Endothelial cell of umbilical vein (primary cell): ENCODE results near the gene CEMIP. TPM values are rescaled to one million over a fixed set of nuclear protein-coding genes. Genes with fewer than 3 reads are reported as not detected.

Experiments used
- BruUV-seq: library from RNA; stranded (reverse); fragments of 400-500 nt; replicated peaks from 2 replicates; lab custom pipeline; 2021; lab: Mats Ljungman, UMichigan
- CTCF ChIA-PET: fragments of 300-600, 350-600 bp; sonication (Branson Sonifier 250); formaldehyde crosslinking; loops from one replicate; lab custom pipeline; 2021; ENCODE audit warnings: antibody characterized with exemption, inconsistent platforms; lab: Charles Lee
- POLR2A ChIA-PET: fragments of 300-600, 350-600 bp; sonication (Branson Sonifier 250); formaldehyde crosslinking; loops from one replicate; lab custom pipeline; 2021; ENCODE audit warnings: antibody characterized with exemption, inconsistent platforms; lab: Charles Lee
- DNase-seq: peaks from one replicate; pipeline ENCODE4 v3.0.0-alpha.2; 2011; ENCODE audit warnings: low read depth, low spot score
- FAIRE-seq: peaks from 2 replicates; lab custom pipeline; 2011; peaks lifted over from hg19 to GRCh38; lab: Jason Lieb, UNC
- H2AFZ ChIP-seq: 2 replicates; pipeline ENCODE4 v1.6.0; 2012; ENCODE audit warnings: low read depth, low read length, control low read depth, inconsistent platforms
- H3K27ac ChIP-seq: 2 replicates; pipeline ENCODE4 v1.5.1; 2011; ENCODE audit warnings: low read depth, mild to moderate bottlenecking, control low read depth, low read length, moderate library complexity; ENCODE audit not compliant: insufficient read depth
- H3K27me3 ChIP-seq, 2 experiments: 2 replicates each; pipeline versions ENCODE4 v1.6.0 to v1.6.1; 2011; ENCODE audit warnings: low read length in 2 of 2, mixed read lengths in 1 of 2; ENCODE audit not compliant: control insufficient read depth in 2 of 2, insufficient read depth in 2 of 2
- H3K36me3 ChIP-seq, 2 experiments: 2 replicates in 1 of 2; 3 replicates in 1 of 2; pipeline ENCODE4 v1.5.1; 2011; ENCODE audit warnings: low read length in 2 of 2, mild to moderate bottlenecking in 1 of 2, moderate library complexity in 1 of 2; ENCODE audit not compliant: control insufficient read depth in 2 of 2, insufficient read depth in 2 of 2; ENCODE audit errors: extremely low read depth in 1 of 2
- H3K4me1 ChIP-seq: 3 replicates; pipeline ENCODE4 v1.5.1; 2011; ENCODE audit warnings: mild to moderate bottlenecking, low read length; ENCODE audit not compliant: control insufficient read depth, insufficient read depth; ENCODE audit errors: extremely low read depth
- H3K4me2 ChIP-seq: 2 replicates; pipeline ENCODE4 v1.6.1; 2011; ENCODE audit warnings: low read length, control low read depth, mixed read lengths; ENCODE audit not compliant: insufficient read depth
- H3K4me3 ChIP-seq, 3 experiments: fragments of 200-600 bp in 1 of 3; sonication (generic), shearing (Covaris generic) in 1 of 3; replicated peaks in 1 of 3; 2 replicates each; pipeline ENCODE4 v1.5.1; 2011 to 2016; ENCODE audit warnings: control low read depth in 3 of 3, low read length in 3 of 3, mild to moderate bottlenecking in 2 of 3, inconsistent platforms in 1 of 3, low read depth in 1 of 3, moderate library complexity in 1 of 3; ENCODE audit not compliant: insufficient read depth in 1 of 3
- H3K79me2 ChIP-seq: 2 replicates; pipeline ENCODE4 v1.6.0; 2012; ENCODE audit warnings: low read length, inconsistent platforms; ENCODE audit not compliant: control insufficient read depth, insufficient read depth
- H3K9ac ChIP-seq: replicated peaks from 2 replicates; pipeline ENCODE3; 2011; ENCODE audit warnings: low read length, control low read depth; ENCODE audit not compliant: insufficient read depth; ENCODE audit errors: extremely low read depth
- H3K9me1 ChIP-seq: replicated peaks from 3 replicates; pipeline ENCODE4 v1.6.0; 2011; ENCODE audit warnings: mild to moderate bottlenecking, low read length; ENCODE audit not compliant: control insufficient read depth, insufficient read depth; ENCODE audit errors: extremely low read depth
- H3K9me3 ChIP-seq: replicated peaks from 2 replicates; pipeline ENCODE4 v1.5.1; 2012; ENCODE audit warnings: low read length, inconsistent platforms; ENCODE audit not compliant: control insufficient read depth, insufficient read depth
- H4K20me1 ChIP-seq: replicated peaks from 2 replicates; pipeline ENCODE3; 2011; ENCODE audit warnings: mild to moderate bottlenecking, low read length; ENCODE audit not compliant: control insufficient read depth, insufficient read depth; ENCODE audit errors: extremely low read depth
- CTCF ChIP-seq, 2 donors: IDR thresholded peaks; 1 replicate in 1 of 2; 2 replicates in 1 of 2; pipeline ENCODE4 v1.5.1; 2011; ENCODE audit warnings: low read length in 2 of 2, mild to moderate bottlenecking in 2 of 2, moderate library complexity in 2 of 2, control low read depth in 1 of 2, inconsistent platforms in 1 of 2, low read depth in 1 of 2; ENCODE audit not compliant: insufficient read depth in 1 of 2; ENCODE audit errors: extremely low read depth in 1 of 2
- EZH2 ChIP-seq: IDR thresholded peaks from 2 replicates; pipeline ENCODE4 v1.6.1; 2012; ENCODE audit warnings: borderline replicate concordance, low read depth, mild to moderate bottlenecking, moderate library complexity, low read length, inconsistent platforms; ENCODE audit not compliant: severe bottlenecking
- FOS ChIP-seq: IDR thresholded peaks from 2 replicates; pipeline ENCODE4 v1.6.1; 2011; ENCODE audit warnings: mild to moderate bottlenecking, low read length, moderate library complexity, borderline replicate concordance; ENCODE audit not compliant: insufficient read depth
- GATA2 ChIP-seq: IDR thresholded peaks from 2 replicates; pipeline ENCODE4 v1.7.0; 2011; ENCODE audit warnings: low read depth, mild to moderate bottlenecking, moderate library complexity, mixed read lengths, low read length; ENCODE audit not compliant: insufficient read length, insufficient read depth
- JUN ChIP-seq: IDR thresholded peaks from 2 replicates; pipeline ENCODE4 v1.6.1; 2011; ENCODE audit warnings: borderline replicate concordance, low read depth; ENCODE audit not compliant: insufficient read length, insufficient read depth
- MAX ChIP-seq: IDR thresholded peaks from 2 replicates; pipeline ENCODE4 v1.6.1; 2011; ENCODE audit not compliant: insufficient read depth, insufficient read length
- MYC ChIP-seq: IDR thresholded peaks from one replicate; pipeline ENCODE4 v1.6.1; 2011; ENCODE audit warnings: mild to moderate bottlenecking, low read depth, low read length
- POLR2A ChIP-seq: IDR thresholded peaks from 2 replicates; pipeline ENCODE4 v1.6.1; 2012; ENCODE audit warnings: low read depth, mild to moderate bottlenecking, control low read depth, low read length
- POLR2AphosphoS5 ChIP-seq: IDR thresholded peaks from 2 replicates; pipeline ENCODE4 v1.6.1; 2012; ENCODE audit warnings: low read depth, mild to moderate bottlenecking, control low read depth, low read length, moderate library complexity; ENCODE audit not compliant: insufficient read depth
- dilution Hi-C: fragments of 300-500 bp; cut with MboI; formaldehyde crosslinking; loops from one replicate; pipeline ENCODE4 v1.15.0; 2019; ENCODE audit warnings: low sequenced_read_pairs; ENCODE audit not compliant: extremely low pct_ligation_motif_present
- intact Hi-C: fragments of 100-400 bp; cut with micrococcal nuclease; formaldehyde crosslinking; loops from one replicate; pipeline ENCODE4 v1.10.0; 2022
- polyA plus RNA-seq, 4 experiments: library from polyadenylated mRNA; depleted of rRNA in 3 of 4; stranded (reverse) in 3 of 4; unstranded in 1 of 4; fragments of >200 nt; gene quantifications; 2 replicates each; pipeline versions ENCODE4 v1.2.1 to v1.2.3, GENCODE V29; 2011 to 2012; ENCODE audit warnings: missing spikeins in 1 of 4
- total RNA-seq: library from RNA; stranded (reverse); gene quantifications from 2 replicates; pipeline ENCODE4 v1.2.3, GENCODE V29; 2021

The CEMIP gene
- total and polyA plus RNA-seq, 2 donors (not counting 3 experiments of a cell fraction or from before 2014, with no cell fraction given), result 0.01 TPM; not detected in 1

GRCh38 chr15:80856400-80856799, 77.2 kb downstream of the CEMIP start:
- Histone ChIP-seq H3K9me3 (no peaks in the 10 kb centered on the region), H3K4me2 (no peak overlapping the region), H3K79me2 (no peaks in the 10 kb centered on the region), H3K9me1 (no peaks in the 10 kb centered on the region), H3K4me3 (no peak overlapping the region), H3K36me3 (no peaks in the 10 kb centered on the region), H3K4me1 (no peaks in the 10 kb centered on the region), H3K27me3 (peaks cover 0 to 2% of the 10 kb centered on the region in 2 experiments), H3K27ac (no peak overlapping the region), H3K9ac (no peak overlapping the region), H2AFZ (no peak overlapping the region), H4K20me1 (no peaks in the 10 kb centered on the region)
- no peak for TF ChIP-seq FOS
- peak in 1 of 2 donors; percentile 5 for TF ChIP-seq CTCF (IDR thresholded peaks at IDR 0.05; ENCODE audit: extremely low read depth in 1 of 2, insufficient read depth in 1 of 2, low read depth in 1 of 2, low read length in 2 of 2)
- dilution Hi-C loops, result no loop called here
- BruUV-seq, result no TSS peak
- ChIA-PET CTCF (interaction anchor here (1.4 kb wide), 2 partner anchors 114 to 289 kb away, joined by 4 read pairs; no protein-coding TSS in a partner anchor), POLR2A (no interaction called here)
- FAIRE-seq (no peak), DNase-seq (no peak)
- intact Hi-C loops, result no loop called here

GRCh38 chr15:80856809-80857377, 77.7 kb downstream of the CEMIP start:
- H3K9me3 ChIP-seq, result no peaks in the 10 kb centered on the region
- no peak overlapping the region for H3K4me3 ChIP-seq
- no peaks in the 10 kb centered on the region for H4K20me1 ChIP-seq
- DNase-seq (no peak), FAIRE-seq (no peak)
- H3K9me1 ChIP-seq, result no peaks in the 10 kb centered on the region
- BruUV-seq, result no TSS peak
- no peaks in the 10 kb centered on the region for H3K79me2 ChIP-seq
- dilution Hi-C loops (no loop called here), intact Hi-C loops (no loop called here)
- peaks cover 0 to 2% of the 10 kb centered on the region in 2 experiments for H3K27me3 ChIP-seq
- ChIA-PET CTCF (interaction anchor here (1.4 kb wide), 2 partner anchors 113 to 289 kb away, joined by 4 read pairs; no protein-coding TSS in a partner anchor), POLR2A (no interaction called here)
- no peak overlapping the region for H3K9ac ChIP-seq
- H3K36me3 ChIP-seq, result no peaks in the 10 kb centered on the region
- no peak overlapping the region for H2AFZ ChIP-seq
- TF ChIP-seq GATA2 (no peak), EZH2 (no peak), MYC (no peak), POLR2A (no peak), MAX (no peak), FOS (no peak), CTCF (IDR thresholded peaks at IDR 0.05; ENCODE audit: extremely low read depth in 1 of 2, insufficient read depth in 1 of 2, low read depth in 1 of 2, low read length in 2 of 2) (no peak), JUN (no peak), POLR2AphosphoS5 (no peak)
- H3K4me1 ChIP-seq, result no peaks in the 10 kb centered on the region
- H3K4me2 ChIP-seq, result no peak overlapping the region
- H3K27ac ChIP-seq, result no peak overlapping the region
